ENCODE data around the gene CAMKK1. TPM values are rescaled to one million over a fixed set of nuclear protein-coding genes. Genes with fewer than 3 reads are reported as not detected.
"Not testable (repeated sequence)": the region's sequence is repeated elsewhere in the genome, so short reads cannot be mapped to it uniquely, and the experiment has no call there.

CAMKK1 gene
- total and polyA plus RNA-seq, 12 donors: 1.8 to 5.7 (median 3.6) TPM

DNA sequence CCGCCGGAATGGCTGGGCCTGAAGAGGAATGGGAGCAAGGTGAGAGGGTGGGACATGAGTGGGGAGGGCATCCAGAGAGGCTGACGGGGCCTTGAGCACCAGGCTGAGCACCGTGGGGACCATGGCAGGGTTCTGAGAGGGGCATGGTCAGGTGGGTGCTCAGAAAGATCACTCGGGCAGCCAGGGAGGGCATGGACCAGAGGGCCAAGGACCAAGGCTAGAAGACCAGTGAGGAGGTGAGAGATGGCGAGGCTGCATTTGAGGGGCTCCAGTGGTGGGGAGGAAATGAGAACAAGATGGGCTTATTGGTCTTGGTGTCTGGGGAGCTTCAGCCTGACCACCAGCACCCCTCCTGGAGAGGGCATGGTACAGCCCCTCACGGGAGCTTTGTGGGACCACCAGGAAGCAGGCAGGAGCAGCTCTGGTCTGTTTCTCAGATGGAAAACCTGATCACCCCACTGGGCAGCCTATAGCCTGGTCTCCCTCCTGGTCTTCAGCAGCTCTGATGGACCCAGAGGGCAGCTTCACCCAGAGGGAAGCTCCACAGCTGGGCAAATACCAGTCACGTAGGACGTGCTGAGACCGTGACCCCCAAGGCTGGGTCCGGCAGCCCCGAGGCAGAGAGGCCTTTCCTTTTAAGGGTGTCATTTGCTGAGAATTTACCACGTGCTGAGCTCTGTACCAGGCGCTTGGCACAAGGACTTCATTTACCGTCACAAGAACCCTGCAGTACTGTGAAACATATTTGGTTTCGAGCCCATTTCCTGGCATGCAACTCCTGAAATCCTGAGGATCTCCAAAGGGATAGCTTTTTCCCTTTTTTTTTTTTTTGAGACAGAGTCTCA lies 35.4 kb downstream of the CAMKK1 start:
- no peaks in the 10 kb centered on the region for H3K27me3 ChIP-seq
- no peak overlapping the region for H3K4me3 ChIP-seq
- H3K4me1 ChIP-seq: no peaks in the 10 kb centered on the region
- peaks cover 0 to 28% (median 0%) of the 10 kb centered on the region in 9 donors for H3K36me3 ChIP-seq
- TF ChIP-seq, protein P1, sequence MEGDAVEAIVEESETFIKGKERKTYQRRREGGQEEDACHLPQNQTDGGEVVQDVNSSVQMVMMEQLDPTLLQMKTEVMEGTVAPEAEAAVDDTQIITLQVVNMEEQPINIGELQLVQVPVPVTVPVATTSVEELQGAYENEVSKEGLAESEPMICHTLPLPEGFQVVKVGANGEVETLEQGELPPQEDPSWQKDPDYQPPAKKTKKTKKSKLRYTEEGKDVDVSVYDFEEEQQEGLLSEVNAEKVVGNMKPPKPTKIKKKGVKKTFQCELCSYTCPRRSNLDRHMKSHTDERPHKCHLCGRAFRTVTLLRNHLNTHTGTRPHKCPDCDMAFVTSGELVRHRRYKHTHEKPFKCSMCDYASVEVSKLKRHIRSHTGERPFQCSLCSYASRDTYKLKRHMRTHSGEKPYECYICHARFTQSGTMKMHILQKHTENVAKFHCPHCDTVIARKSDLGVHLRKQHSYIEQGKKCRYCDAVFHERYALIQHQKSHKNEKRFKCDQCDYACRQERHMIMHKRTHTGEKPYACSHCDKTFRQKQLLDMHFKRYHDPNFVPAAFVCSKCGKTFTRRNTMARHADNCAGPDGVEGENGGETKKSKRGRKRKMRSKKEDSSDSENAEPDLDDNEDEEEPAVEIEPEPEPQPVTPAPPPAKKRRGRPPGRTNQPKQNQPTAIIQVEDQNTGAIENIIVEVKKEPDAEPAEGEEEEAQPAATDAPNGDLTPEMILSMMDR (IDR thresholded peaks at IDR 0.05): no peak
- 81 to 86% methylated on average over 16 of the region's 16 CpGs for WGBS, 2 donors
- ATAC-seq (no peak), DNase-seq (no peak)
- H3K27ac ChIP-seq: no peak overlapping the region
- intact Hi-C loops (cut with DNase I): no loop called here
- H3K9me3 ChIP-seq: no peaks in the 10 kb centered on the region

DNA sequence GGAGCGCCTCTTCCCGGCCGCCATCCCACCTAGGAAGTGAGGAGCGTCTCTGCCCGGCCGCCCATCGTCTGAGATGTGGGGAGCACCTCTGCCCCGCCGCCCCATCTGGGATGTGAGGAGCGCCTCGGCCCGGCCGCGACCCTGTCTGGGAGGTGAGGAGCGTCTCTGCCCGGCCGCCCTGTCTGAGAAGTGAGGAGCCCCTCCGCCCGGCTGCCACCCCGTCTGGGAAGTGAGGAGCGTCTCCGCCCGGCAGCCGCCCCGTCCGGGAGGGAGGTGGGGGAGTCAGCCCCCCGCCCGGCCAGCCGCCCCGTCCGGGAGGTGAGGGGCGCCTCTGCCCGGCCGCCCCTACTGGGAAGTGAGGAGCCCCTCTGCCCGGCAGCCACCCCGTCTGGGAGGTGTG lies 38.6 kb downstream of the CAMKK1 start:
- intact Hi-C loops (cut with DNase I); H3K9me3 ChIP-seq; DNase-seq; H3K36me3 ChIP-seq; ATAC-seq; H3K27ac ChIP-seq; H3K27me3 ChIP-seq; H3K4me1 ChIP-seq; H3K4me3 ChIP-seq: not testable (repeated sequence)
- 94 to 95% methylated on average over 16 to 26 of the region's 36 CpGs for WGBS, 2 donors

DNA sequence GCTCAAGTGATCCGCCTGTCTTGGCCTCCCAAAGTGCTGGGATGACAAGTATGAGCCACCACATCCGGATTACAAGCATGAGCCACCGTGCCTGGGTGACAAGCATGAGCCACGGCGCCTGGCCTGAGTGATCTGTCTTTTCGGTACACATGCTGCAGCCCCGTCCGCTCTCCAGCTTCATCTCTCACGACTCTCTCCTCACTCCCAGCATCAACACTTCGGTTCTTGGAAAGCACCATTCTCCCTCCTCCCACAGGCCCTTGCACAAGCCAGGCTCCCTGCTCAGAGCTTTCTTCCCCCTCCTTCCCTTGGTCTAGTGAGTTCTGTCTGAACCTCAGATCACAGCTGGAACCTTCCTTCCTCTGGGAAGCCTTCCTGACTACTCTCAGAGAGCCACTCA lies 40.3 kb downstream of the CAMKK1 start:
- no peak overlapping the region for H3K27ac ChIP-seq
- intact Hi-C loops (cut with DNase I): no loop called here
- H3K27me3 ChIP-seq: no peaks in the 10 kb centered on the region
- DNase-seq (no peak), ATAC-seq (peak in 1 of 8 donors; percentile 20)
- H3K9me3 ChIP-seq: no peaks in the 10 kb centered on the region
- H3K36me3 ChIP-seq: no peaks in the 10 kb centered on the region
- TF ChIP-seq, protein P1 (IDR thresholded peaks at IDR 0.05): no peak
- 65 to 77% methylated on average over 10 of the region's 10 CpGs for WGBS, 2 donors
- no peaks in the 10 kb centered on the region for H3K4me1 ChIP-seq
- H3K4me3 ChIP-seq: no peak overlapping the region

DNA sequence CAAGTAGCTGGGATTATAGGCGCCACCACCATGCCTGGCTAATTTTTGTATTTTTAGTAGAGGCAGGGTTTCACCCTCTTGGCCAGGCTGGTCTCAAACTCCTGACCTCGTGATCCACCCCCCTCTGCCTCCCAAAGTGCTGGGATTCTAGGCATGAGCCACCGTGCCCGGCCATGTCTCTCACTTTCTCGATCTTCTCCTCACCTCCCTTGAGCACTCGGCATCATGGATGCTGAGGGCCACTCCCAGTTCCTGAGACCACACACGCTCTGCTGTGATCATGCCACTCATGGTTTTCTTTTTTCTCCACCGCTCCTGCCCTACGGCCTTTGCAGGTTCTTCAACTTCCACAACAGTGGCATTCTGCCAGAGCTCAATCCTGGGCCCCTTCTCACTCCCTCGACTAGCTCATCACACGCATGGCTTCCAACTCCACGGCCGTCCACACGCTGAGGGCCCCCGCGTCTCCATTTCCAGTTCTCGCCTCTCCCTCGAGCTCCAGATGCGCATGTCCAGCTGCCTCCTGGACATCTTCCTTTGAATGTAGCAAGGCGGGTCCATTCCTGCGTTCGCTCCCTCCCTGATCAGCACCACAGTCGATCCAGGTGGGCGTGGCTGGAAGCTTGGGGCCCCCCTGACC lies 41.3 kb downstream of the CAMKK1 start:
- TF ChIP-seq, protein P1 (IDR thresholded peaks at IDR 0.05): no peak
- Histone ChIP-seq H3K9me3 (no peaks in the 10 kb centered on the region), H3K4me1 (peaks cover 0 to 2% (median 0%) of the 10 kb centered on the region in 9 donors), H3K27ac (no peak overlapping the region), H3K4me3 (no peak overlapping the region), H3K27me3 (no peaks in the 10 kb centered on the region), H3K36me3 (no peaks in the 10 kb centered on the region)
- intact Hi-C loops (cut with DNase I): no loop called here
- ATAC-seq: no peak
- no peak for DNase-seq
- WGBS, 2 donors: 80 to 82% methylated on average over 24 of the region's 24 CpGs
